GM12878 (cell line): Measurements from ENCODE around the gene LRRC3C. TPM values are rescaled to one million over a fixed set of nuclear protein-coding genes. Genes with fewer than 3 reads are reported as not detected.

Experiments
- ATAC-seq: fragments of 200-7000 bp; cut with Tn5 transposase; 3 replicates; pipeline ENCODE4 v1.9.1; 2020; ENCODE audit warnings: mild to moderate bottlenecking, moderate library complexity
- BruUV-seq: library from RNA; stranded (reverse); fragments of 400-500 nt; replicated peaks from 2 replicates; lab custom pipeline; 2021; lab: Mats Ljungman, UMichigan
- CTCF ChIA-PET: fragments of 300-600 bp; sonication (Branson Sonifier 250); formaldehyde crosslinking; extraction: SDS; loops from one replicate; lab custom pipeline; 2021; ENCODE audit warnings: inconsistent platforms; lab: Yijun Ruan, JAX
- POLR2A ChIA-PET: fragments of 350-600 bp; formaldehyde crosslinking; extraction: SDS; loops from one replicate; lab custom pipeline; 2021; ENCODE audit warnings: inconsistent platforms; lab: Charles Lee
- RAD21 ChIA-PET: fragments of 300-600 bp; sonication (Branson Sonifier 250); formaldehyde crosslinking; loops from one replicate; lab custom pipeline; 2023; ENCODE audit warnings: antibody characterized with exemption; ENCODE audit not compliant: unreplicated experiment; lab: Charles Lee
- SMC1A ChIA-PET: fragments of 300-600 bp; sonication (Branson Sonifier 250); formaldehyde crosslinking; loops from one replicate; lab custom pipeline; 2023; ENCODE audit not compliant: unreplicated experiment, uncharacterized antibody; lab: Charles Lee
- DNase-seq: peaks from one replicate; pipeline ENCODE4 v3.0.0-alpha.2; 2011; ENCODE audit warnings: low read depth, low spot score
- FAIRE-seq: peaks from 3 replicates; lab custom pipeline; 2011; peaks lifted over from hg19 to GRCh38; lab: Jason Lieb, UNC
- H2AFZ ChIP-seq: 2 replicates; pipeline ENCODE4 v1.6.0; 2011; ENCODE audit warnings: low read depth, low read length, control low read depth; ENCODE audit not compliant: control insufficient read depth
- H3K27ac ChIP-seq: 2 replicates; pipeline ENCODE4 v1.5.1; 2011; ENCODE audit warnings: control low read depth; ENCODE audit not compliant: control insufficient read depth, insufficient read depth
- H3K27me3 ChIP-seq, 2 experiments: replicated peaks in 1 of 2; 2 replicates each; pipeline versions ENCODE4 v1.6.0 to v1.6.1; 2011; ENCODE audit warnings: low read length in 1 of 2; ENCODE audit not compliant: control insufficient read depth in 2 of 2, insufficient read depth in 2 of 2
- H3K36me3 ChIP-seq, 2 experiments: 2 replicates each; pipeline ENCODE4 v1.5.1; 2011; ENCODE audit warnings: low read length in 1 of 2; ENCODE audit not compliant: control insufficient read depth in 2 of 2, insufficient read depth in 2 of 2
- H3K4me1 ChIP-seq: 2 replicates; pipeline ENCODE4 v1.6.1; 2011; ENCODE audit warnings: mild to moderate bottlenecking, low read length, moderate library complexity, mixed read lengths; ENCODE audit not compliant: control insufficient read depth, insufficient read depth
- H3K4me2 ChIP-seq: 2 replicates; pipeline ENCODE4 v1.6.0; 2011; ENCODE audit warnings: control low read depth; ENCODE audit not compliant: control insufficient read depth, insufficient read depth
- H3K4me3 ChIP-seq: fragments of 200-600 bp; sonication (generic); 2 replicates; pipeline ENCODE4 v1.5.1; 2016
- H3K79me2 ChIP-seq: 2 replicates; pipeline ENCODE4 v1.6.0; 2011; ENCODE audit warnings: low read length; ENCODE audit not compliant: control insufficient read depth, insufficient read depth
- H3K9ac ChIP-seq: 2 replicates; pipeline ENCODE4 v1.8.0; 2011; ENCODE audit warnings: low read length, control low read depth, mixed read lengths; ENCODE audit not compliant: control insufficient read depth, insufficient read depth
- H3K9me3 ChIP-seq: replicated peaks from 3 replicates; pipeline ENCODE4 v1.5.1; 2011; ENCODE audit warnings: mild to moderate bottlenecking, low read length; ENCODE audit not compliant: control insufficient read depth, insufficient read depth
- H4K20me1 ChIP-seq: 2 replicates; pipeline ENCODE4 v1.6.0; 2011; ENCODE audit not compliant: control insufficient read depth, insufficient read depth
- ATF2 ChIP-seq: IDR thresholded peaks from 2 replicates; pipeline ENCODE4 v1.6.1; 2012; ENCODE audit warnings: low read length, inconsistent platforms
- EP300 ChIP-seq, 2 experiments: fragments of 150-350 bp in 1 of 2; IDR thresholded peaks; 2 replicates each; pipeline ENCODE4 v1.6.1; 2011 to 2012; ENCODE audit warnings: low read depth in 2 of 2, low read length in 2 of 2, borderline replicate concordance in 1 of 2, improper control_type of control experiment in 1 of 2, inconsistent platforms in 1 of 2; ENCODE audit not compliant: control insufficient read depth in 1 of 2
- GABPA ChIP-seq: IDR thresholded peaks from 2 replicates; pipeline ENCODE4 v1.6.1; 2014; ENCODE audit warnings: antibody characterized with exemption, low read depth, mild to moderate bottlenecking, inconsistent platforms
- HDAC2 ChIP-seq: fragments of 200-600 bp; sonication (generic); IDR thresholded peaks from 2 replicates; pipeline ENCODE4 v1.6.1; 2017
- NFYB ChIP-seq: IDR thresholded peaks from 2 replicates; pipeline ENCODE4 v1.6.1; 2011; ENCODE audit warnings: low read depth, mild to moderate bottlenecking, low read length, improper control_type of control experiment, moderate library complexity; ENCODE audit not compliant: insufficient read depth
- NR2C2 ChIP-seq: IDR thresholded peaks from 2 replicates; pipeline ENCODE4 v1.6.1; 2011; ENCODE audit warnings: borderline replicate concordance, low read depth; ENCODE audit not compliant: control insufficient read depth, insufficient read length
- RAD51 ChIP-seq: fragments of 450-650 bp; IDR thresholded peaks from 2 replicates; pipeline ENCODE4 v1.6.1; 2016; ENCODE audit warnings: moderate library complexity, mild to moderate bottlenecking, inconsistent platforms
- SREBF1 ChIP-seq: IDR thresholded peaks from 2 replicates; pipeline ENCODE4 v1.6.1; 2012; ENCODE audit warnings: mild to moderate bottlenecking, low read length
- ZNF687 ChIP-seq: fragments of 450-650 bp; IDR thresholded peaks from 2 replicates; pipeline ENCODE4 v1.6.1; 2017; ENCODE audit warnings: mild to moderate bottlenecking, moderate library complexity
- ZZZ3 ChIP-seq: IDR thresholded peaks from 2 replicates; pipeline ENCODE4 v1.6.1; 2011; ENCODE audit warnings: low read depth; ENCODE audit not compliant: control insufficient read depth, insufficient read length
- WGBS: methylation state at CpG from one replicate; pipeline ENCODE4 v1.1.6; 2016; ENCODE audit warnings: low lambda C conversion rate; ENCODE audit not compliant: insufficient replicate concordance, insufficient coverage; ENCODE audit errors: missing lambda C conversion rate; 5-methylcytosine and 5-hydroxymethylcytosine counted together
- in situ Hi-C: fragments of 300-500 bp; cut with MboI; formaldehyde crosslinking; loops from 9 replicates; pipeline ENCODE4 v1.14.3; 2018; ENCODE audit warnings: mixed read lengths
- intact Hi-C: fragments of 100-400 bp; cut with micrococcal nuclease; formaldehyde crosslinking; loops from one replicate; pipeline ENCODE4 v1.14.2; 2022; ENCODE audit not compliant: unreplicated experiment
- polyA plus RNA-seq, 11 experiments: library from polyadenylated mRNA; depleted of rRNA in 4 of 11; unstranded in 6 of 11; stranded (reverse) in 5 of 11; fragments of >200 nt; fragmentation: Nextera tagmentation in 4 of 11; fragmentation: Illumina TruSeq in 1 of 11; extraction: Ambion mirVana in 4 of 11; extraction: Trizol in 1 of 11; gene quantifications; 1 replicate in 1 of 11; 2 replicates in 10 of 11; pipeline versions ENCODE4 v1.2.1 to v1.2.3, GENCODE V29; 2011 to 2016; ENCODE audit warnings: inconsistent platforms in 2 of 11, missing spikeins in 2 of 11, low read depth in 1 of 11
- total RNA-seq, 4 experiments: library from RNA; depleted of rRNA in 3 of 4; stranded (reverse); fragments of >200 nt in 3 of 4; fragmentation: Illumina TruSeq in 1 of 4; extraction: Trizol in 1 of 4; gene quantifications; 2 replicates each; pipeline versions ENCODE4 v1.2.1 to v1.2.3, GENCODE V29; 2013 to 2021
- TF ChIP-seq, protein P1 (sequence below): fragments of 450-650 bp; formaldehyde crosslinking; IDR thresholded peaks from 2 replicates; pipeline ENCODE4 v1.5.0; 2022; ENCODE audit warnings: mild to moderate bottlenecking, missing genetic modification characterization

Gene LRRC3C
- total and polyA plus RNA-seq, 10 of the 15 experiments (the other 5 are each of a cell fraction or from before 2014, with no cell fraction given): not detected

GRCh38 chr17:39904990-39905288, 22.6 kb upstream of the LRRC3C start:
- Histone ChIP-seq H4K20me1 (no peaks in the 10 kb centered on the region), H3K79me2 (no peaks in the 10 kb centered on the region), H2AFZ (no peak overlapping the region), H3K27me3 (no peaks in the 10 kb centered on the region), H3K4me3 (no peak overlapping the region), H3K4me1 (no peaks in the 10 kb centered on the region; the same call in 1 of the 2 replicates), H3K27ac (no peak overlapping the region), H3K36me3 (peaks cover 0 to 8% of the 10 kb centered on the region in 2 experiments; a peak in 2 of 4 replicates), H3K4me2 (no peak overlapping the region), H3K9me3 (no peaks in the 10 kb centered on the region), H3K9ac (no peak overlapping the region)
- in situ Hi-C loops (no loop called here), intact Hi-C loops (no loop called here)
- CTCF ChIA-PET: interaction anchor here (1.3 to 1.4 kb wide), 2 partner anchors 10 to 22 kb away, joined by 4 to 8 read pairs; no protein-coding TSS in a partner anchor
- 100% methylated on average over 3 of the region's 3 CpGs for WGBS
- SMC1A ChIA-PET: interaction anchor here (0.6 to 3.6 kb wide), 6 partner anchors 9 to 53 kb away, joined by 3 to 22 read pairs (median 3); no protein-coding TSS in a partner anchor
- no TSS peak for BruUV-seq
- POLR2A ChIA-PET: interaction anchor here (1.8 kb wide), 1 partner anchor 18 kb away, joined by 7 read pairs; no protein-coding TSS in a partner anchor
- DNase-seq (no peak), ATAC-seq (no peak), FAIRE-seq (no peak)
- RAD21 ChIA-PET: interaction anchor here (1.1 kb wide), 1 partner anchor 32 kb away, joined by 3 read pairs; no protein-coding TSS in a partner anchor
- TF ChIP-seq SREBF1 (no peak), ZZZ3 (no peak), RAD51 (no peak), NFYB (no peak), HDAC2 (no peak), GABPA (no peak), EP300 (IDR thresholded peaks at IDR 0.05; ENCODE audit: borderline replicate concordance in 1 of 2, control insufficient read depth in 1 of 2, low read depth in 2 of 2, low read length in 2 of 2) (no peak), ATF2 (no peak), NR2C2 (no peak), ZNF687 (no peak)
- TF ChIP-seq, protein P1, sequence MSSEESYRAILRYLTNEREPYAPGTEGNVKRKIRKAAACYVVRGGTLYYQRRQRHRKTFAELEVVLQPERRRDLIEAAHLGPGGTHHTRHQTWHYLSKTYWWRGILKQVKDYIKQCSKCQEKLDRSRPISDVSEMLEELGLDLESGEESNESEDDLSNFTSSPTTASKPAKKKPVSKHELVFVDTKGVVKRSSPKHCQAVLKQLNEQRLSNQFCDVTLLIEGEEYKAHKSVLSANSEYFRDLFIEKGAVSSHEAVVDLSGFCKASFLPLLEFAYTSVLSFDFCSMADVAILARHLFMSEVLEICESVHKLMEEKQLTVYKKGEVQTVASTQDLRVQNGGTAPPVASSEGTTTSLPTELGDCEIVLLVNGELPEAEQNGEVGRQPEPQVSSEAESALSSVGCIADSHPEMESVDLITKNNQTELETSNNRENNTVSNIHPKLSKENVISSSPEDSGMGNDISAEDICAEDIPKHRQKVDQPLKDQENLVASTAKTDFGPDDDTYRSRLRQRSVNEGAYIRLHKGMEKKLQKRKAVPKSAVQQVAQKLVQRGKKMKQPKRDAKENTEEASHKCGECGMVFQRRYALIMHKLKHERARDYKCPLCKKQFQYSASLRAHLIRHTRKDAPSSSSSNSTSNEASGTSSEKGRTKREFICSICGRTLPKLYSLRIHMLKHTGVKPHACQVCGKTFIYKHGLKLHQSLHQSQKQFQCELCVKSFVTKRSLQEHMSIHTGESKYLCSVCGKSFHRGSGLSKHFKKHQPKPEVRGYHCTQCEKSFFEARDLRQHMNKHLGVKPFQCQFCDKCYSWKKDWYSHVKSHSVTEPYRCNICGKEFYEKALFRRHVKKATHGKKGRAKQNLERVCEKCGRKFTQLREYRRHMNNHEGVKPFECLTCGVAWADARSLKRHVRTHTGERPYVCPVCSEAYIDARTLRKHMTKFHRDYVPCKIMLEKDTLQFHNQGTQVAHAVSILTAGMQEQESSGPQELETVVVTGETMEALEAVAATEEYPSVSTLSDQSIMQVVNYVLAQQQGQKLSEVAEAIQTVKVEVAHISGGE (CRISPR knock-in tag): no peak
